ENCODE measurements around the gene ITGA8.
"Not testable (repeated sequence)": the region's sequence is repeated elsewhere in the genome, so short reads cannot be mapped to it uniquely, and the experiment has no call there.

The ITGA8 gene

GRCh38 chr10:15609246-15609645 lies 110.5 kb downstream of the ITGA8 start:
- no peak for DNase-seq (ENCODE audit: low spot score)

- DNase-seq (ENCODE audit: low spot score) = no peak
These were observed 113.3 kb downstream of the ITGA8 start for GRCh38 chr10:15606377-15606776.

GRCh38 chr10:15605740-15606369 lies 113.9 kb downstream of the ITGA8 start:
- DNase-seq (ENCODE audit: low spot score) = no peak

GRCh38 chr10:15603446-15604011 lies 116.2 kb downstream of the ITGA8 start:
- DNase-seq (ENCODE audit: low spot score) = no peak

- DNase-seq (ENCODE audit: low spot score) = no peak
These were observed 117.9 kb downstream of the ITGA8 start for GRCh38 chr10:15601819-15602218.

GRCh38 chr10:15595260-15595659 lies 124.5 kb downstream of the ITGA8 start:
- no peak for DNase-seq (ENCODE audit: low spot score)

GRCh38 chr10:15591937-15592336 lies 127.8 kb downstream of the ITGA8 start:
- DNase-seq (ENCODE audit: low spot score) = no peak

- no peak for DNase-seq (ENCODE audit: low spot score)
These were observed 128.3 kb downstream of the ITGA8 start for GRCh38 chr10:15591431-15591830.

GRCh38 chr10:15588635-15589508 lies 130.8 kb downstream of the ITGA8 start:
- DNase-seq (ENCODE audit: low spot score) = no peak

- no peak for DNase-seq (ENCODE audit: low spot score)
These were observed 131.6 kb downstream of the ITGA8 start for GRCh38 chr10:15588151-15588550.

- no peak for DNase-seq (ENCODE audit: low spot score)
These were observed 132.5 kb downstream of the ITGA8 start for GRCh38 chr10:15587271-15587670.

- DNase-seq (ENCODE audit: low spot score) = peak; percentile 89
These were observed 134.4 kb downstream of the ITGA8 start for GRCh38 chr10:15585303-15585715.

GRCh38 chr10:15582972-15583371 lies 136.8 kb downstream of the ITGA8 start:
- DNase-seq (ENCODE audit: low spot score) = not testable (repeated sequence)

GRCh38 chr10:15579605-15580004 lies 140.1 kb downstream of the ITGA8 start:
- no peak for DNase-seq (ENCODE audit: low spot score)

- DNase-seq (ENCODE audit: low spot score) = no peak
These were observed 147.1 kb downstream of the ITGA8 start for GRCh38 chr10:15572531-15573045.

- DNase-seq (ENCODE audit: low spot score) = no peak
These were observed 148.1 kb downstream of the ITGA8 start for GRCh38 chr10:15571575-15571974.

GRCh38 chr10:15570738-15571339 lies 148.9 kb downstream of the ITGA8 start:
- no peak for DNase-seq (ENCODE audit: low spot score)

- DNase-seq (ENCODE audit: low spot score) = no peak
These were observed 151.8 kb downstream of the ITGA8 start for GRCh38 chr10:15567952-15568351.

- no peak for DNase-seq (ENCODE audit: low spot score)
These were observed 156.5 kb downstream of the ITGA8 start for GRCh38 chr10:15563246-15563645.

- no peak for DNase-seq (ENCODE audit: low spot score)
These were observed 157.1 kb downstream of the ITGA8 start for GRCh38 chr10:15562578-15562977.

- no peak for DNase-seq (ENCODE audit: low spot score)
These were observed 157.6 kb downstream of the ITGA8 start for GRCh38 chr10:15562116-15562515.

- no peak for DNase-seq (ENCODE audit: low spot score)
These were observed 161.6 kb downstream of the ITGA8 start for GRCh38 chr10:15558136-15558535.
